HG02870 (cell line): ENCODE results near the gene ACTR3C.

Experiments
- ATAC-seq: cut with Tn5 transposase; IDR thresholded peaks from one replicate; pipeline ENCODE4 v1.9.1; 2021; ENCODE audit warnings: mild to moderate bottlenecking, moderate library complexity; ENCODE audit not compliant: unreplicated experiment

Gene ACTR3C

DNA sequence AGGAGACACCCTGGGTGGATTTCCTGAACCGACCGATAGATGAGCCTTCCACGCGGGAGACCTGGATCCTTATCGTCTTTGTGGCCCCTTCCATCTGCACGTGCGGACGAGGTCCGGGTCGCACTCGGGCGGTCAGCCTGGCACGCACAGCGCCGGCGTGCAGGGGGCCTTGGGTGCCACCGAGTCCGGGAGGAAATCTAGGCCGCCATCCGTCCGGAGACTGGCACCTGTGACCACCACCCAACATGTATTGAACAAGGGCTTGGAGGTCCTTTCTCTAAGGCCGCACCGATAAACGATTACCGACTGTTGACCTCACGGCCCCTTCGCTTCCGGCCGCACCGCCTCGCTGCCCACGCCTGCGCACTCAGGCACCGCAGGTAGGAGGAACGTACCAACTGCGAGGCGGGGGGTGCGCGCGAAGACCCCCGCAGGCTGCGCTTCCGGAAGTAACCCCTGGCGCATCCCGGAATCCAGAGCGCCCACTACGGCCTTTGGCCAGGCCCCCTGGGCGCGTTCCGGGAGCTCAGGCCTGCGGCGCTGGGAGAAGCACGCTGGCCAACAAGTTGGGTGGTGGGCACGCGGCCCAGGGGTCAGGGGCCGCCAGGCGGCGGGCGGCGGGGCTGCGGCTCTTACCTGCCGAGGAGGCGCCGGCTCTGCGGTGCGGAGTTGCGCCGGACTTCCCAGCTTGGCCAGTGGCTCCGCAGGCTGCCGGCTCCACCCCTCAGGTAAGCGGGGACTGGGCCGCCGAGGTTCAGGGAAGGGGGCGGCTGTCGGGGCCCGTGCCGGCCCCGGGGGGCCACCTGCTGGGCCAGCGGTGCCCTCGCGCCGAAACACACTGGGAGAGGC is at the start of gene ACTR3C, which contains the start of gene LRRC61:
Gene ACTR3C (minus strand): TSS at position 713 of the 849 bp plus-strand sequence. CDS start 28,249 bp downstream, outside the sequence.
Gene LRRC61 (plus strand): TSS at position 523 of the 849 bp plus-strand sequence. CDS start 13,507 bp downstream, outside the sequence.
- peak; percentile 48 for ATAC-seq

DNA sequence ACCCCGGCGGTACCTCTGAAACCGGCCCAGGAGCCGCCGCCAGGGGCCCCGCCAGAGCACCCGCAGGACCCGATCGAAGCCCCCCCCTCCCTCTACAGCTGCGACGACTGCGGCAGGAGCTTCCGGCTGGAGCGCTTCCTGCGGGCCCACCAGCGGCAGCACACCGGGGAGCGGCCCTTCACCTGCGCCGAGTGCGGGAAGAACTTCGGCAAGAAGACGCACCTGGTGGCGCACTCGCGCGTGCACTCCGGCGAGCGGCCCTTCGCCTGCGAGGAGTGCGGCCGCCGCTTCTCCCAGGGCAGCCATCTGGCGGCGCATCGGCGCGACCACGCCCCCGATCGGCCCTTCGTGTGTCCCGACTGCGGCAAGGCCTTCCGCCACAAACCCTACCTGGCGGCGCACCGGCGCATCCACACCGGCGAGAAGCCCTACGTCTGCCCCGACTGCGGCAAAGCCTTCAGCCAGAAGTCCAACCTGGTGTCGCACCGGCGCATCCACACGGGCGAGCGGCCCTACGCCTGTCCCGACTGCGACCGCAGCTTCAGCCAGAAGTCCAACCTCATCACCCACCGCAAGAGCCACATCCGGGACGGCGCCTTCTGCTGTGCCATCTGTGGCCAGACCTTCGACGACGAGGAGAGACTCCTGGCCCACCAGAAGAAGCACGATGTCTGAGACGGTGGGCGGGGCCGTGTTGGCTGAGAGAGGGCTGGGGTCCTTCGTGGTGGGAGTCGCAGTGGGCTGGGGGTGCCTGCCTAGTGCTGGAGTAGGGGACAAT is 49.1 kb upstream of the ACTR3C start:
- ATAC-seq, result no peak

DNA sequence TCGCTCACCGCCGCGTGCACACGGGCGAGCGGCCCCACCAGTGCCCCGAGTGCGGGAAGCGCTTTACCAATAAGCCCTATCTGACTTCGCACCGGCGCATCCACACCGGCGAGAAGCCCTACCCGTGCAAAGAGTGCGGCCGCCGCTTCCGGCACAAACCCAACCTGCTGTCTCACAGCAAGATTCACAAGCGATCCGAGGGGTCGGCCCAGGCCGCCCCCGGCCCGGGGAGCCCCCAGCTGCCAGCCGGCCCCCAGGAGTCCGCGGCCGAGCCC is 48.6 kb upstream of the ACTR3C start:
- no peak for ATAC-seq

DNA sequence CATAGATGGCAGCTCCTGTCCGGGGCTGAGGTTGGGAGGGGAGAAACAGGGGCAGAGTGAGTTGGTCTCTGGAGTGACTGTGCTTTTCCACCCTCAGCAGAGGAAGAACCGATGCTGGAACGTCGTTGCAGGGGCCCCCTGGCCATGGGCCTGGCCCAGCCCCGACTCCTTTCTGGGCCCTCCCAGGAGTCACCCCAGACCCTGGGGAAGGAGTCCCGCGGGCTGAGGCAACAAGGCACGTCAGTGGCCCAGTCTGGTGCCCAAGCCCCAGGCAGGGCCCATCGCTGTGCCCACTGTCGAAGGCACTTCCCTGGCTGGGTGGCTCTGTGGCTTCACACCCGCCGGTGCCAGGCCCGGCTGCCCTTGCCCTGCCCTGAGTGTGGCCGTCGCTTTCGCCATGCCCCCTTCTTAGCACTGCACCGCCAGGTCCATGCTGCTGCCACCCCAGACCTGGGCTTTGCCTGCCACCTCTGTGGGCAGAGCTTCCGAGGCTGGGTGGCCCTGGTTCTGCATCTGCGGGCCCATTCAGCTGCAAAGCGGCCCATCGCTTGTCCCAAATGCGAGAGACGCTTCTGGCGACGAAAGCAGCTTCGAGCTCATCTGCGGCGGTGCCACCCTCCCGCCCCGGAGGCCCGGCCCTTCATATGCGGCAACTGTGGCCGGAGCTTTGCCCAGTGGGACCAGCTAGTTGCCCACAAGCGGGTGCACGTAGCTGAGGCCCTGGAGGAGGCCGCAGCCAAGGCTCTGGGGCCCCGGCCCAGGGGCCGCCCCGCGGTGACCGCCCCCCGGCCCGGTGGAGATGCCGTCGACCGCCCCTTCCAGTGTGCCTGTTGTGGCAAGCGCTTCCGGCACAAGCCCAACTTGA is 48.0 kb upstream of the ACTR3C start:
- ATAC-seq, result no peak

DNA sequence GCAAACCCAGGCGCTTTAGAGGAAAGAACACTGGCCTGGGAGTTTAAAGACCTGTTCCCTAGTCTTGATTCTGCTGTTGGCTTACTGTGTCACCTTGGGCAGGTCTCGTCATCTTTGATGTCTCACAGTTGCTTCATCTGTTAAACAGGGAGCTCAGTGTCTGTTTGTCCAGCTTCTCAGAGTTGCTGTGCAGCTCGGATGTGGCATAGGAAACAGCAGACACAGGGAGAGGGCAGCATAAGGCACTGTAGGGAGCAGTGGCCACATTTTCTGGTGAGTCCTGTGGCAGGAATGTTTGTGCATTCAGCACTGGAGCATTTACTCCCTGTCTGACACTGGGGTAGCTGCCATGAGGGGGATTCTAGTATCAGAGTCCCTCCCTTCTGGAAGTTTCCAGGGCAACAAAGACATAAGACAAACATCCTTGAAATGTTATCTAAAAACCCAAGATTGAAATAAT is 47.3 kb upstream of the ACTR3C start:
- ATAC-seq, result no peak

DNA sequence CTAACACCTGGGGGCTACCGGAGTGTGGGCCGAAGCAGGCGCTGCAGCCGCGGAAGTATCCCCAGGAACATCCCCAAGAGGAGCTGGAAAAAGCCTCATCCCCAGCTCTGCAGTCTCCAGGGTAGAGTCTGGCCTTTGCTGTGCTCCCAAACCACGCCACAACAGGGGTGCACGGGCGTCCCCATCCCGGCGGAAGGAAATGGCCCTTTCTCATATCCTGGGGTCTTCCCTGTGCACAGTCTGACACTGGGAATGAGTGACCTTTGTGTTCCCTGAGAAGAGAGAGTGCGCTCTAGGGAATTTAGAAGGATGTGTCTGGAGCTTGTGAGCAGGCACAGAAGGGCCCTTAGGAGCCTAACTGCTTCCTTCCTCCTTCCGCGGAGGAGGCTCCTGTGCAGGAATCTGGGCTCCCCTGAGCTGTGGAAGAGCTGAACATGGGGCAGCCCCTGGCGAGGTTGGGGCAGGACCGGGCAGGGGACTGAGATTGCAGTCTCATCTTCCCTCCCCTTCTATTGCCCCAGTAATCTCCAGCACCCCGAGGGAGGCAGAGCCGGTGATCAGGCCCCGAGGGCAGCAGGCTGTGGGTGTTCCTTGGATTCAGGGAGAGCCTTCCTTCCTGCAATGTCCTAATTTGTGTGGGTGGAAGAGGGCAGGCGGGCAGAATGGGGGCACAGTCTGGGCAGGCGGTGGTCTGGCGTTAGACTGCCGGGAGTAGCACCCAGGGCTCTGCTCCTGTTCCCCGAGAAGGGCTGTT is 46.6 kb upstream of the ACTR3C start:
- no peak for ATAC-seq

DNA sequence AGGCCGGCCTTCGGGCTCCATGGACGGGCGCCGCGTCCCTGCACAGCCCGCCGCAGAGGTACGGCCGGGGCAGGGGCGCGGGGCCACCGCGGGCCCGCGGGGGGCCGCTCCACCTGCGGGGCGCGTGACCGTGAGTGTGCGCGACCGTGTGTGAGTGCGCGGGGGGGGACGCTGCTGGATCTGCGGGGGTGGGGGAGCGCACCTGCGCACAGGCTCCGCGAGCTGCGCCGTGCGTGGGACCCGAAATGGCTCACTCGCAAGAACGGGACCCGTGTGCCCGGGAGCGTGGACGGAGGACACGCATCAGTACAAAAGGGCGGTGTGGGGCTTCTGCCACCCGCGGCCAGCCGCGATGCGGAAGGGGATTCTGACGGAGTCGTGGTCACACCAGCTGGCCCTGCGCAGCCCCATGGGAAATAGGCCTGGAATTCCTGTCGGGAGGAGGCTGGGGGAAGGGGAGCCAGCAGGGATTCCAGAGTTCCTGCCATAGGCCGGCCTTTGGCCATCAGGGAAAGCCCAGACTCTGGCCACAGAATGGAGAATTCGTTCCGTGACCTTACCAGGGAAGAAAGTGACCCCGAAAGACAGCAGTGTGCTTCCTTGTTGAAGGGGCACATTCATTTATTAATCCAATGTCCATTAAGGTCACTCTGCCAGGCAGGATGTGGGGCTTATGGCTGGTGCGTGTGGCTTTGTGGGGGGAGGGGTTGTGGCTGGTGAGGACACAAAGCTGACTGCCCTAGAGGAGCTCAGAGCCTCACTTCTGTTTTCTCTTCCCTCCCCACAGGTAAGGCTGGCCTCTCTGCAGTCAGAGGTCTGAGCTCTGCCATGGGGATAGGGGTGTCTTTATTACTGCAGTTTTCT is 45.8 kb upstream of the ACTR3C start:
- ATAC-seq, result peak; percentile 38

DNA sequence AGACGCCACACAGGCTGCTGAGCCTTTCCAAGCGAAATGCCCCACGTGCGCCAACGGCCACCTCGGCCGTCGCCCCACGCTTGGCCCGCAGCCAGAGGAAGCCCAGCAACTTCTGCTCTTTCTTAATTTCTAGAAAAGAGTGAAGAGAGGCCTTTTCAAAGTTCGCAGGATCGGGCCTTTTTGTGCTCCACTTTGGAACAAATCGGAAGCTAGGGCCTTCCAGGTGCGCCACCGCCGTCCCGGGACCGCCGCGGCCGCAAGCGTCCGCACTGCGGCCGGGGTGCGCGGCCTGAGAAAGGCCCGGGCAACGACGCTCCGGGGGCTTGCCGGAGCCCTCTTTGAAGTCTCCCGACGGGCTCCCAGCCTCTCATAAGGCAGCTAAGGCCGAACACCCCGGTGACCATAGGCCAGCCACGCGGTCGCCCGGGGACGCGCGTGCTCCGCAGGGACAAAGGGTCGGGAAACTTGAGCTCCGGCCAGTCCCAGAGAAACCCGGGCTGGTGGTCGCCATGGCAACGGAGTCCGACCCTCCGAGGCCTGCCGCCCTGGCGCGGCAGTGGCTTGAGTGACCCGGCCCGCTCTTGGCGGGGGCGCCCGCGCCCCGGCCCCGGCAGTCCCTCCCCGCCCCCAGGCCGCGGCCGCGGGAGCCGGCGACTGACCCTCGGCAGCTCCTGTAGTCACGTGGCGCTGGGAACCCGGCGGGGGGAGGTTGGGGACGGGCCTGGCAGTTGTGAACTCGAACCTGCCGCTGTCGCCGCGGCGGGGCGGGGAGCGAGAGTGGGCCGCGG is 44.9 kb upstream of the ACTR3C start, which contains the start of gene REPIN1:
Gene REPIN1 (plus strand): TSS at position 727 of the 788 bp plus-strand sequence. CDS start 890 bp downstream, outside the sequence.
- peak; percentile 49 for ATAC-seq

DNA sequence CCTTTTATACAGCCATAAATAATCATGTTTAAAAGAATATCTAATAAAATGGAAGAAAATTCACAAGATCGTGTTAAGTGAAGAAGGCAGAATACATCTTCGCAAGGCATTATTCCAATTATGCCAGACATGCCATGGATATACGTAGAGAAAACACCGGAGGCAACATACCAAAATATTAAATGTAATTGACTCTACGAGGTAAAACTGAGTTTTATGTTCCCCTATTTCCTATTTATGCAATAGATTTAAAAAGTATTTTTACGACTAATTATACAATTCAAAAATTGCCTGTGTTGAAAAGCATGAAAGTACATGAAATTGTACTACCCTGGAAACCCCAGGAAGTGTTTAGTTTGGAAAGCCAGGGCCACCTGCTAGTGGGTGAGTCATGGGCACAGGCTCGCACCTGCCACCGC is 44.3 kb upstream of the ACTR3C start:
- no peak for ATAC-seq

DNA sequence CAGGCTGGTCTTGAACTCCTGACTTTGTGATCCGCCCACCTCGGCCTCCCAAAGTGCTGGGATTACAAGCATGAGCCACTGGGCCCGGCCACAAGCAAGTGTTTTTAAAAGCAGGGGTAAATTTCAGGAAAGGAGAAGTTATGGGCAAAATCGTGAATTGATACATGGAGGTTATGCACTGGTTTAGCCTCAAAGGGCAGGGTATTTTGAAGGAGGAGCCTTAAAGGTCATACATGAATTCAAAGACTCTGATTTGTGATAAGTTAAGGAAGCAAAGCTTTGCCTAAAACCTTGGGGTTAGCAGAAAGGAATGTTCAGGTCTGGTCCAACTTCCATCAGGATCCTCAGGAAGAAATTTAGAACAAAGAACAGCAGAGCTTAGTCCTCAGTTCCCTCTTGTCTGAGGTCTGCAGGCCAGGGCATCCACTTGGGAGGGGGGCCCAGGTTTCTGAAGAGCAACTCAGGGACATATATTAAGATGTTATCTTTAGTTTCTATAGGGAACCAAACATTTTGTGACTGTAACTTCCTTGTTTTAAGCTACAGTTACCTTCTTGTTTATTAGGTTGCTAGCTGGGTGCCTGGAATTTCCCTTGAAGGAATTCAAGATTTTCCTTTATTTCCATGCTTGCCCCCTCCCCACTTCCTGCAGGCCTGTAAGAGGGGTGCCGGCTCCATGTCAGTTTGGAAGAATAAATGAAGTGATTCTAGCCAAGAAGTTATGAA is 42.5 kb upstream of the ACTR3C start:
- ATAC-seq, result no peak

DNA sequence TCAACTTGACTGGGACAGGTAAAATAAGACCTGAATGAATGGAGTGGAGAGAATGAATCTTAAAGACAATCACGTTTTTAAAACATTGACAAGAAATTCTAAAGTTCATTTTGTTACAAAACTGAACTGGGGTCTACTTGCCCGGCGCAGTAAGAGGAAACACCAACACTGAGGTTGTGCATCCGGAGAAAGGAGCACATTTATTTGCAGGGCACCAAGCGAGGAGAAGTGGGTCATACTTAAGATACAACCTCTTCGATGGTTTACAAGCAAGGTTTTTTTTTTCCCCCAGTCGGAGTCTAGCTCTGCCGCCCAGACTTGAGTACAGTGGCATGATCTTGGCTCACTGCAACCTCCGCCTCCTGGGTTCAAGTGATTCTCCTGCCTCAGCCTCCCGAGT is 41.8 kb upstream of the ACTR3C start:
- ATAC-seq, result no peak

DNA sequence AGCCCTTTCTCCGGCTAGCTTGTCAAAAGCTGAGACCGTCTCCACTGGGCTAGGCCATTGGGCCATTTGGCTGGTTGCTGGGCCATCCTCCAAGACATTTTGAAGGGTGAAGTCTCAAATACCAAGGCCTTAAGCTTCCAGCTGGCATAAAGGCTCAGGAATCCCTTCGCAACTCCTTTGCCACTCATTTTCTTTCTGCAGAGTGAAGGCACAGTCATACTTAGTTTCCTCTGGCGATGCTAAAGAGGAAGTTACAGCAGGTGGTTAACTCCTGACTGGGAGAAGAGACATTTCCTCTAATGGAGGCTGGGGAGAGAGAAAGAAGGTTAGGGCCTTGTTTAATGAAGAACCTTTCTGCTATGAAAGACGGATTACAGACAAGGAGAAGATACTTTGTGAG is 40.5 kb upstream of the ACTR3C start:
- no peak for ATAC-seq

DNA sequence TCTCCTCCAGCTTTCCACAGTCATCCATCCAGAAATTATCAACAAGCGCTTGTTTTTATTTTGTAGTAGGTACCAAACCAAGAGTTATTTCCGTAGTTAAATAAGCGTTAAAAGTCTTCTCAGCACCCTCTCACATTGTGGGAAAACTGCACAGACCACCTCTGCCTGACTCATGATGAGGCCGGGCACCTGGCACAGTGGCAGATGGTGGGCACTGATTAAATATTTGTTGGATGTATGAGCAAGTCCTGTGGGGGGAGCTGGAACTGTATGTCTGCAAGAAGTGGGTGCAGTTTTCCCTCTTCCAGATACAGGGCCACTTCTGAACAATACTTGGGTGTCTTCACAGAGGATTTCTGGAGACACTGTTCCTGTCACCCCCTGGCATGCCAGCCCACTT is 40.0 kb upstream of the ACTR3C start:
- ATAC-seq, result no peak

DNA sequence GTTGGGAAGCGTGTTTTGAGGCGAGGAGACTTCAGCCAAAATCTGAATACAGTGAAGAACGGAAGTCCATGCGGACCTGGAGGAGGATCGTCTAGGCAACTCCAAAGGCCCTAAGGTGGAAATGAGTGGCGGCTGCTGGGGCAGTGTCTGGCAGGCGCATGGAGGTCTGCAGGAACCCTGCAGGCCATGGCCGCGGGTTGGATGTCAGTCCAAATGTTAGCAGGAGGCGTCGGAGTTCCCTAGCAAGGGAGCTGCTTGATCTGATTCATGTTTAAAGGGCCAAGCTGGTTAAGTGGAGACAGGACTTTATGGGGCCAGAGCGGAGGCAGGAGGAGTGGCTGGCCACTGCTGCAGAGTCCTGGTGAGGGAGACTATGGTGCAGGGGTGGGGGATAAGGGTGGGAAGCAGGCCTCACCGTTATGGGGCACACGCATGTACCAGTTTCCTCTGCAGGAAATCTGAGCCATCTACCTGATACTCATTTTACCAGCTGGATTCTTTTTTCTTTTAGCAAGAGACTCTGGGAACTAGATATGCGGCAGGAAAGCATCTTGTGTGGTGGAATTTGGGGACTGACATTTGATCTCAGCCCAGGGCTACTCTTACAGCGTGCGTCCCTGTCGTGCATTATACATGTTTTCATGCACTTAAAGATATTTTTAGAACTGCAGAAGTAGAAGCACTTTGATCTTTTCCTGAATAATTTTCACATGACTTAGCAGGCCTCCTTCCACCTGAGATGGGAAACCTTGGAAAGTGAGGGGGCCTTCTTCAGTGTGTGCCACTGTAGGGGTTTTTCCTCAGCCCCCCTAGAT is 38.7 kb upstream of the ACTR3C start:
- ATAC-seq, result no peak

DNA sequence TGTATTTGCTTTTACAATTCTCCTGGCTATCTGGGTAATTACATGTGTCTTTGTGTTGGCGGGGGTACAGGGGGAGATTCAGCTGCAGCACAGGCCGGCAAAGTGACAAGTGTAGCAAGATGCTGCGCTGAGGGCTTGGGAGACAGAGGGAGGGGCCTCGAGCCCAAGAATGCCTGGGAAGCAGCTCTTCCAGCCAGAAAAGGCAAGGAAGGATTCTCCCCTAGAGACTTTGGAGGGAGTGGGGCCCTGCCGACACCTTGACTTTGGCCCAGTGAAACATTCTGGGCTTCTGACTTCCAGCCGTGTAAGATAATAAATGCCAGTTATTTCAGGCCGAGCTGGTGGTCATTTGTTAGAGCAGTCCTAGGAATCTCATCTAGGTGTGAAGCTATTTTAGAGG is 38.1 kb upstream of the ACTR3C start:
- ATAC-seq, result no peak

DNA sequence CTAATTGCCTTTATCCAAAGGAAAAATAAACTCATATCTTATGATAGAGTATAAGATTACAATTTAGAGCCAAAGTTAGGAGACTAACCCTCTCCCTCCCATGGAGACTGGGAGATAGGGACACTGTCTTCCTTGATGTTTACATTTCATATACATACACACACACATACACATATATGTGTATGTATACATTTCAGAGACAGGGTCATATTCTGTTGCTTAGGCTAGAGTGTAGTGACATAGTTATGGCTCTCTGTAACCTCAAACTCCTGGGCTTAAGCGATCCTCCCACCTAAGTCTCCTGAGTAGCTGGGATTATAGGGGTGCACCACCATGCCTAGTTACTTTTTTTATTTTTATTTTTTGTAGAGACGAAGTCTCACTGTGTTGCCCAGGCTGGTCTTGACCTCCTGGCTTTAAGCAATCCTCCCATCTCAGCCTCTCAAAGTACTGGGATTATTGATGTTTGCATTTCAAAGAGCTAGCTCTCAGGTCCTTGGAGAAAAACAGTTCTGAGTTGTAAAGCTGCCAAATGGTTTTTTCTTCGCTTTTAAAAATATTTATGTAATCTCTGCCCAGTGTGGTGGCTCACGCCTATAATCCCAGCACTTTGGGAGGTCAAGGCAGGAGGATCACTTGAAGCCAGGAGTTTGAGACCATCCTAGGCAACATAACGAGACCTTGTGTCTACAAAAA is 37.2 kb upstream of the ACTR3C start:
- ATAC-seq, result no peak
